Chondrocyte (in vitro differentiated cells): ENCODE measurements around the gene LRRC72. TPM values are rescaled to one million over a fixed set of nuclear protein-coding genes. Genes with fewer than 3 reads are reported as not detected.

Experiments used
- DNase-seq: peaks from one replicate; pipeline ENCODE4 v3.0.0; 2021; ENCODE audit warnings: mixed read lengths, low spot score
- H3K27ac Mint-ChIP-seq: one replicate; pipeline ENCODE4 v1.8.0; 2021; ENCODE audit warnings: mild to moderate bottlenecking, moderate library complexity, mixed read lengths; ENCODE audit not compliant: unreplicated experiment
- H3K27me3 Mint-ChIP-seq: 2 replicates; pipeline ENCODE4 v1.8.0; 2021; ENCODE audit warnings: low read depth, mixed read lengths
- H3K36me3 Mint-ChIP-seq: 2 replicates; pipeline ENCODE4 v1.8.0; 2021; ENCODE audit warnings: low read depth, mixed read lengths
- H3K4me1 Mint-ChIP-seq: 2 replicates; pipeline ENCODE4 v1.8.0; 2021; ENCODE audit warnings: low read depth, mild to moderate bottlenecking, mixed read lengths
- H3K4me3 Mint-ChIP-seq: one replicate; pipeline ENCODE4 v1.8.0; 2021; ENCODE audit warnings: mild to moderate bottlenecking, moderate library complexity, mixed read lengths; ENCODE audit not compliant: unreplicated experiment
- H3K9me3 Mint-ChIP-seq: 2 replicates; pipeline ENCODE4 v1.8.0; 2021; ENCODE audit warnings: low read depth, mixed read lengths
- CTCF ChIP-seq: fragments of 200-600 bp; sonication (generic); IDR thresholded peaks from 2 replicates; pipeline ENCODE4 v1.5.0; 2021; ENCODE audit warnings: antibody characterized with exemption, mild to moderate bottlenecking, moderate library complexity
- long read RNA-seq: library from polyadenylated mRNA; stranded (forward); transcript quantifications from one replicate; pipeline ENCODE4 v2.0.0, GENCODE V29; 2021
- total RNA-seq: library from RNA; stranded (reverse); gene quantifications from 3 replicates; pipeline ENCODE4 v1.2.1, GENCODE V29; 2021

Gene LRRC72
- total RNA-seq, result not detected in 3 replicates
- long read RNA-seq, result 0 reads

DNA sequence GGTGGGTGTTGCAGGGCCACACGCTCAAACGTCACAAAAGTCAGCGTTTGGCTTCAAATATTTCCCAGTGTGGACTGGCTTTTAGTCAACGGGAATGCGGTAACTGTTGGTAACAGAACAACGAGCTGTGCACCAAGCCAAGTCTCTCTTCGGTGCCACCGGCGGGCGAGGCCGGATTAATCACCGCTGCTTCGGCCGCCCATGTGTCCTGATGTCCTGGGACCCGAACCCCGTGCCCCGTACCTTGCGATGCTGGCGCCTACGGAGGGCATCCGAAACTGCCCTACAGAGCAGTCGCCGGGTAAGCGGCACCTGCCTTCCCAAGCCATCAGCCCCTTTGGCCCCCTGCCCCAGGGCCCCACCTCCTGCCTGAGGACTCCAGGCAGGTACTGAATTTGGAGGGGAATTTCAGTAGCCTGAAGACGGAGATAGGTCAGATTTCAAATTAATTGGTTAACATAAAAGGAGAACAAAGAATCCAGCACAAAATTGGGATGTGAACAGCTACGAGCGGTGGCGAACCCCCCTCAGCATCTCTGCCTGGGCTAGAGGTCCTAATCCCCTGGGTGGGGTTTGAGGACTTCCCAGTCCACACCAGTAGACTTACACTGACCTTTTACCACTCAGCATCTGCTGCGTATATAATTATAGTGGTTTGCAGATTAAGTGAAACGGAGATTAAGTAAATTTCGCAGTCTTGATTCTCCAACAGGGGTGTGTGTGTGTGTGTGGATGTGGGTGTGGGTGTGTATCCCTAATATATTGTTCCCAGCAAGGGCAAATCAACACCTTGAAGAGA, at the start of gene LRRC72:
TSS of gene LRRC72 (plus strand) at position 84 of the 799 bp plus-strand sequence. CDS start at position 212, 128 bp downstream.
- H3K36me3 Mint-ChIP-seq, result no peaks in the 10 kb centered on the region
- H3K4me1 Mint-ChIP-seq, result peaks cover 22% of the 10 kb centered on the region

DNA sequence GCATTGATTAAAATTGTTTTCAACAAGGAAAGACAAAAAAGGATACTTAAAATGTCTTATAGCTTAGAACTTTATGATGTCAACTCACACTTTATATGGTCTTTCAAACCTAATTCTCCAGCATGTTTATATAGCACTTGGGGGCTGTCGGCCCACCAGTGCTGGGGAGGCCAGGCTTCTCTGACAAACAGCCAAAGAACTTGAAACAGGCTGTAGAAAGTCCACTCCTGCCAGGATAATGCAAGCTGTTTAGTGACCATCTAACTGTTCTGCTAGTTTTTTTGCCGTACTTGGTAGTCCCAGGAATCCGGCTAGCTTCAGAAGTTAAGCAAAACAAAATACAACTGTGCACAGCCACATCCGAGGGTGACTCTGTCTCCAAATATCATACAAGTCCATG, 47.5 kb upstream of the LRRC72 start:
- H3K4me3 Mint-ChIP-seq, result no peak overlapping the region
- H3K36me3 Mint-ChIP-seq, result no peaks in the 10 kb centered on the region
- no peak for TF ChIP-seq CTCF
- H3K27me3 Mint-ChIP-seq, result no peaks in the 10 kb centered on the region
- no peaks in the 10 kb centered on the region for H3K4me1 Mint-ChIP-seq
- H3K27ac Mint-ChIP-seq, result no peak overlapping the region
- no peak for DNase-seq
- no peaks in the 10 kb centered on the region for H3K9me3 Mint-ChIP-seq

More for the DNA sequence above, at the start of gene LRRC72:
- no peak for TF ChIP-seq CTCF
- Mint-ChIP-seq H3K4me3 (no peak within 1 kb of the TSS), H3K9me3 (no peaks in the 10 kb centered on the region), H3K27ac (no peak within 1 kb of the TSS), H3K27me3 (no peaks in the 10 kb centered on the region)
- peak; percentile 90 for DNase-seq

- H3K4me3 Mint-ChIP-seq, result no peak overlapping the region
- H3K27ac Mint-ChIP-seq, result no peak overlapping the region
- H3K36me3 Mint-ChIP-seq, result no peaks in the 10 kb centered on the region
- H3K9me3 Mint-ChIP-seq, result no peaks in the 10 kb centered on the region
- TF ChIP-seq CTCF, result no peak
- DNase-seq, result no peak
- H3K4me1 Mint-ChIP-seq, result no peaks in the 10 kb centered on the region
- H3K27me3 Mint-ChIP-seq, result no peaks in the 10 kb centered on the region
Observed at GRCh38 chr7:16479591-16479990, 47.0 kb upstream of the LRRC72 start.

GRCh38 chr7:16484453-16485158, 42.0 kb upstream of the LRRC72 start:
- Mint-ChIP-seq H3K36me3 (peaks cover 1% of the 10 kb centered on the region), H3K4me1 (no peaks in the 10 kb centered on the region), H3K27me3 (no peaks in the 10 kb centered on the region), H3K4me3 (no peak overlapping the region), H3K27ac (no peak overlapping the region), H3K9me3 (no peaks in the 10 kb centered on the region)
- DNase-seq, result no peak
- no peak for TF ChIP-seq CTCF

DNA sequence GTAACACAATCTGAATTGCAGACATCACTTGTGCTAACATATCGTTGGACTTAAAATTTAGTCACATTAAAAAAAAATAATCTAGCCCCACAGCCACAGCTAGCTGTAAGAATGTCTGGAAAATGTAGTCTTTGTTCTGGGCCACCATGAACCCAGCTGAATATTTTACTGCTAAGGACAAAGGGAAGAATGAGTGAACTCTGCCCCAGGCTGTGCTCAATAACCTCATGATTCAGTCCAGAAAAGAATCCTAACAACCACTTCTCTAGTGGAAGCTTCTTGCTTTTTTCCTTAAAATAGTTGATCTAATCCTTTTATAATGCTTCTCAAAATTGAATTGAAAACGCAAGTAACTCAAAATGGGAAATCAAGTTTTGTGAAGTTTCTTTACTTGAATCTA, 35.5 kb upstream of the LRRC72 start:
- Mint-ChIP-seq H3K4me1 (peaks cover 7% of the 10 kb centered on the region), H3K9me3 (no peaks in the 10 kb centered on the region), H3K4me3 (no peak overlapping the region), H3K27me3 (no peaks in the 10 kb centered on the region), H3K36me3 (peaks cover 1% of the 10 kb centered on the region), H3K27ac (no peak overlapping the region)
- DNase-seq, result no peak
- TF ChIP-seq CTCF, result no peak
